SH-SY5Y (cell line): ENCODE data around the gene BIRC6.

Experiments
- GATA2 ChIP-seq: IDR thresholded peaks from 2 replicates; pipeline ENCODE4 v1.6.1; 2011; ENCODE audit warnings: mild to moderate bottlenecking, low read depth, low read length
- GATA3 ChIP-seq: IDR thresholded peaks from 2 replicates; pipeline ENCODE4 v1.6.1; 2011; ENCODE audit warnings: low read depth, mild to moderate bottlenecking, low read length, moderate library complexity

BIRC6 gene

DNA sequence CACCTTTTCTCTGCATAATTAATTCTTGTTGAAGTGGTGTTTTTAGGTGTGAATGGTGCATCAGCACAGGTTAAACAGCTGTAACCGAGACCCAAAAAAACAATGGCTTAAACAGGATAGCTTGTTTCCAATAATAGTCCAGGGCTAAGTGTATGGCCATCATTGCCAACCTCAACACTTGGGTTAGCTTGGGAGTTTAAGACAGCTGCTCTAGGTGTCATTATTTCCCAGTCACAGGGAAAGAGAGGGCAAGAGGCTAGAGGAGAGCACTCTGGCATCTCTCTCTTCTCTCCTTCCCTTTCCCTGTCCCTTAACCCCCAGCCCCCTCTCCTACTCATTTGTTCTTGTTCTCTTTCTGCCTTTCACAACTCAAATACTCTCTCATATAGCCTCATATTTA lies 21.1 kb downstream of the BIRC6 start:
- TF ChIP-seq GATA2 (no peak), GATA3 (no peak)

DNA sequence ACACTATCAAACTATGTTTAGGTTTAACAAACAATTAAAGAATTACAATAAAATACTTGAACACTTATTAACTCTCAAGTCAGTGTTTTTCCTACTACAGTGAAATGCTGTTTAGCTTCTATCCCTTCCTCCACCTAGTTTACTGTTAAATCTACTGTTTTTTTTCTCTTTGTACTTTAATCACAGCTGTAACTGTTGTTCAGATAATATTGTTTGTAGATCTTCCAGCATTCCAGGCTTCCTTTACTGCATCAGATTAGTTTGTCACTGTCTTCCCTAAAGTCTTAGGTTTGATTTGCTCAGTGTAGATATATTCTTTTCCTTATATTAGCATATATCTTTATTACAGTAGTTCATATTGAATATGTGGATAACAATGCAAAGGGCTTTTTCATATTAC lies 22.5 kb downstream of the BIRC6 start:
- no peak for TF ChIP-seq GATA2
- no peak for TF ChIP-seq GATA3

DNA sequence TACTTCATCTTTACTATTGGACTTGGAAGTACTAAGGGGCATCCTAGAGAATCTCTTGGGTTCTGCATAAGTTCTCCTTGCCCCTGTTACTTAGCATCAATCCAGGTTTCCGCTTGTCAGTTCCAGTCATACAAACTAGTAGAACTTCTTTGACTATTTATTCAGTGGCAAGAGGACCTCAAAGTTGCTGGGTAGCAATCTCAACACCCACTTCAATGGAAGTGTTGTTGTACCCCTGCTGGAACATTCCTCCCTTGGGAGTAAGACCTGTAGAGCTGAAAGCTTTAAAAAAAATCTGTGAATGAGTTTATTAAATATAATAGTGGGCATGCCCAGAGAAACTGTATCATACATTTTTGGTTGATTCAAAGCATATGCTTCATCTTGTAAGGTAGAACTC lies 27.0 kb downstream of the BIRC6 start:
- TF ChIP-seq GATA3 (no peak), GATA2 (no peak)

DNA sequence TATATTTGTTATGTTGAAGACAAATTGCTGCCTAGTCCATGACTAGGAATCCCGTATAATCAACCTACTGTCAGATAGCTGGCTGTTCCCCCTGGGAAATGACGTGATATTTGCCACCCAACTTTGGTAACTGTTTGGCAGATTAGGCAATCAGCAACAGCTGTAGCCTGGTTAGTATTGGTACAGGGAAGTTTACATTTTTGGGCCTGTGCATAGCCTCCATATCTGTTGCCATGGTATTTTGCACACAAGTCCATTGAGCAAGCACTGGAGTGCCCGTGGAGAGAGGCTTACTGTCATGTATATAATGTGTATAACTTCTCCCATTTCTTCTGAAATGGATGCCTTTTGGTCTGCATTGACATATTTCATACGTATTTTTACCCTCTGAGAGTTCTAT lies 27.7 kb downstream of the BIRC6 start:
- TF ChIP-seq GATA3: no peak
- TF ChIP-seq GATA2: no peak

DNA sequence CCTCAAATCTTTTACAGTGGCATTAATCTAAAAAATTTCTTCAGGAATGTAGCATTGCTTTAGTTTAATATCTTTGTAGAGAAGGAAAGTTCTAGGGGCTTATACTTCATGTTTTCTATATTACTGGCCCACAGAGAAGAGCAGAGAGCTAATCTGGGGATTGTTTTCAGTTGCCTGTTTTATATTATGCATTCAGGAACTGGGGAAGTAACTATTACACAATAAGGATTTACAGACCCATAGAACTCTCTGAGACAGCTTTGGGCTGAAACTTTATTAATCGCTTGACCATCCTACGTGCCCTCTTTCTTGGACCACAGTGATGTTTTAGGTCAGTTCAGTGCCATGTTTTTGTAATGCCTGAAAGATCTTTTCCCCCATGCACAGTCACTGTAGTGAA lies 29.9 kb downstream of the BIRC6 start:
- TF ChIP-seq GATA3 (no peak), GATA2 (no peak)

DNA sequence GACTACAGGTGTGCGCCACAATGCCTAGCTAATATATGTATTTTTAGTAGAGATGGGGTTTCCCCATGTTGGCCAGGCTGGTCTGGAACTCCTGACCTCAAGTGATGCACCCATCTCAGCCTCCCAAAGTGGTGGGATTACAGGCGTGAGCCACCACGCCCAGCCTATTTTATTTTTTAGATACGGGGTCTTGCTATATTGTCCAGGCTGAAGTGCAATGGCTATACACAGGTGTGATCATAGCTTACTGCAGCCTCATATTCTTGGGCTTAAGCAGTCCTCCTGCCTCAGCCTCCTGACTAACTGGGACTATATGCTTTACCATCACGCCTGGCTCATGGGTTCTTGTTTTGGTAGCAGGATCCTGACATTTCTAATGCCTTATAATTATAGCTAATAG lies 42.4 kb downstream of the BIRC6 start:
- TF ChIP-seq GATA2 (no peak), GATA3 (no peak)

DNA sequence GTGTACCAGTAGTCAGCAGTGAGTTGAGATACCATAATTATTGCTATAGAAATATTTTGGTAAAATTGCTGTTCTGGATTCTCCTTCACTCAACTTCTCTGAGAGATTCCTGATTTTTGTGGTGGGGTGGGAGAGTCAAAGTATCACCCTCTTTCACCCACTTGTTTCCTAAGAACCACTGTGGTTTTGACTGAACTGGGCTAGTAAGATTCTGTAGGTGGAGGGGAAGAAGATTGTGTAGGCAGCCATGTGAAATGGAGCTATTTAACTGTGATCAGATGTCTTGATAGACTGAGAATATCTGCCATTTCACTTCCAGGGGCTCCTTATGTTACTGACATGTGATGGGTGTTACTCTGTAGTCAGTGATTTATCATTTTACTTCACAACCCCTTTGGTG lies 45.3 kb downstream of the BIRC6 start:
- TF ChIP-seq GATA3: no peak
- no peak for TF ChIP-seq GATA2

DNA sequence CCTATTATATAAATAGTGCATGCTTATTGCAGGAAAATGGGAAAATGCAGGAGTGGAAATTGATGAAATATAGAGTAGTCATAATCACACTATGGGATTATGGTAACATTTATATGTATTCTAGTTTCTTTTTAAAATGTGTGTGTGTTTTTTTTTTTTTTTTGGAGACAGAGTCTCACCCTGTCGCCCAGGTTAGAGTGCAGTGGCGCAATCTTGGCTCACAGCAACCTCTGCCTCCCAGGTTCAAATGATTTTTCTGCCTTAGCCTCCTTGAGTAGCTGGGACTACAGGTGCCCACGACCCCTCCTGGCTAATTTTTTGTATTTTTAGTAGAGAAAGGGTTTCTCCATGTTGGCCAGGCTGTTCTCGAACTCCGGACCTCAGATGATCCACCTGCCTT lies 47.0 kb downstream of the BIRC6 start:
- no peak for TF ChIP-seq GATA3
- no peak for TF ChIP-seq GATA2

DNA sequence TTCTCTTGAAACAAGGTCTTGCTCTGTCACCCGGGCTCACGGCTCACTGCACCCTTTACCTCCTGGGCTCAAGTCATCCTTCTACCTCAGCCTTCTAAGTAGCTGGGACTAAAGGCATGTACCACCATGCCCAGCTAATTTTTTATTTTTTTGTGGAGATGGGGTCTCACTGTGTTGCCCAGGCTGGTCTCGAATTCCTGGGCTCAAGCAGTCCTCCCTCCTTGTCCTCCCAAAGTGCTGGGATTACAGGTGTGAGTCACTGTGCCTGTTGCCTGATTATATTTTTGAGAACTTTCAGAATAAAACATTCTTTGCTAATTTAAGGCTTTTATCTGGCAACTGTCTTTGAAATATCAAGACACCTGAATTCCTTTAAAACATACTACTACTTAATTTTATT lies 47.9 kb downstream of the BIRC6 start:
- TF ChIP-seq GATA2 (no peak), GATA3 (no peak)

DNA sequence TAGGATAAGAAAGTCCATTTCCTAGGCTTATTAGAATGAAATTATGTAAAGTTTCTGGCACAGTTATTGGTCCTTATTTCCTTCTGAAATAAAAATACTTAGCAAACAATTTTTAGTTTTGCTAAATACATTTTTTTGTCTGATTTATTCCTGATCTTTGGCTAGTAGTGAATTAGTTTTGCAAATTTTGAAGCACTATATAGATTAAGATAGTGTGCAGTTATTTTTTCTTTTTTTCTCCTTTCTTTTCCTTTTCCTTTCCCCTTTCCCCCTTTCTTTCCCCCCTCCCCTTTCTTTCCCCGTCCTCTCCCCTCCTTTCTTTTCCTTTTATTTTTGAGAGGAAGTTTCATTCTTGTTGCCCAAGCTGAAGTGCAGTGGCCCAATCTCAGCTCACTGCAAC lies 59.7 kb downstream of the BIRC6 start:
- TF ChIP-seq GATA2: no peak
- TF ChIP-seq GATA3: no peak

DNA sequence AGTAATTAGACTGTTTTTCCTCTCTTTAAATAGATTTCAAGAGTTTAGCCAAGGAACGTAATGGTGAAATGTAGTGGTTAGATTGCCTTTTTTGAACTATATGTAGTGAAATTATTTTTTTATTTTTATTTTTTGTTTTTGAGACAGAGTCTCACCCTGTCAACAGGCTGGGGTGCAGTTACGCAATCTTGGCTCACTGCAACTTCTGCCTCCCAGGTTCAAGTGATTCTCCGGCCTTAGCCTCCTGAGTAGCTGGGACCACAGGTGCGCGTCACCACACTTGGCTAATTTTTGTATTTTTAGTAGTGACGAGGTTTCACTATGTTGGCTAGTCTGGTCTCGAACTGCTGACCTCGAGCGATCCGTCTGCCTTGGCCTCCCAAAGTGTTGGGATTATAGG lies 60.8 kb downstream of the BIRC6 start:
- no peak for TF ChIP-seq GATA3
- no peak for TF ChIP-seq GATA2

DNA sequence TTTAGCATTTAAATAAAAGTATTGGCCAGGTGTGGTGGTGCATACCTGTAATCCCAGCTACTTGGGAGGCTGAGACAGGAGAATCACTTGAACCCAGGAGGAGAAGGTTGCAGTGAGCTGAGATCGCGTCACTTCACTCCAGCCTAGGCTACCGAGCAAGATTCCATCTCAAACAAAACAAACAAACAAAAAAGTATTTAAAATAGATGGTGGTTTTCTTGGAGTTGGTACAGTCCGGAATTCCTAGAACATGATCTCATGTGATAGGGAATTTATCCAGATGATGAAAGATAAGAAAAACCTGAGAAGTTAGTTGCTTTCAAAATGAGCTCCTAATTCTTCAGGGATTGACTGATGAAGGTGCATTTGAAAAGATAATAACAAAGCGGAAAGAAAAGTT lies 62.0 kb downstream of the BIRC6 start:
- no peak for TF ChIP-seq GATA2
- no peak for TF ChIP-seq GATA3

DNA sequence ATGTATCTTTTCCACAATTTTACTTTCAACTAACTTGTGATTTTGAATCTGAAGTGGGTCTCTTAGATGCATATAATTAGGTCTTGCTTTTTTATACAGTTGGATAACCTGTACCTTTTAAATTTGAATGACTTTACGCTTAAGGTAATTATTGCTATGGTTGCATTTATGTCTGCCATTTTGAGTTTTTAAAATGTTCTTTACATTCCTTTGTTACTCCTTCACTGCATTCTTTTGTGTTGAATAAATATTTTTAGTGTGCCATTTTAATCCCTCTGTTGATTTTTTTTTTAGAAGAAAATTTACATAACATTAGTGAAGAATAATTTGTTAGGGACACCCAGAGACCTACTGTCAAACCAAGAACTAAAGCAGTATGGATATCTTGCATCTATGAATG lies 65.3 kb downstream of the BIRC6 start:
- no peak for TF ChIP-seq GATA3

DNA sequence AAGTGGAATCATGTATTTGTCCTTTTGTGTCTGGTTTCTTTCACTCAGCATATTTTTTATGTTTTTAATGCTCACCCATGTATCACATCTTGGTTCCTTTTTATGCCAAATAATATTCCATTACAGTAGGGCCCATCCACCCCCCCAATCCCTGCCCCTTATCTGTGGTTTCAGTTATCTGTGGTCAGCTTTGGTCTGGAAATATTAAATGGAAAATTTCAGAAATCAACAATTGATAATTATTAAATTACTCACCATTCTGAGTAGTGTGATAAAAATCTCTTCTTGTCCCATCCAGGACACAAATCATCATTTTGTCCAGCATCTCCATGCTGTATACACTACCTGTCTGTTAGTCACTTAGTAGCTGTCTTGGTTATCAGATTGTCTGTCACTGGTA lies 66.7 kb downstream of the BIRC6 start:
- TF ChIP-seq GATA3 (no peak), GATA2 (no peak)

DNA sequence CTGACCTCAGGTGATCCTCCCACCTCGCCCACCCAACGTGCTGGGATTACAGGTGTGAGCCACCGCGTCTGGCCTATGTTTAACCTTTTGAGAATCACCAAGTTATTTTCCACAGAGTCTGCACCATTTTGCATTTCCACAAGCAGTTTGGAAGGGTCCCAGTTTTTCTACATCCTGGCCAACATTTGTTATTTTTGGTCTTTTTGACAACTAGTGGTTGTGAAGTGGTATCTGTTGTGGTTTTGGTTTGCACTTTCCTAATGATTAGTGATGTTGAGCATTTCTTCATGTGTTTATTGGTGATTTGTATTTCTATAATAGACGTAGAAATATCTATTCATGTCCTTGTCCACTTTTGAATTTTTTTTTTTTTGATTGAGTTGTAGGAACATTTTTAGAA lies 67.9 kb downstream of the BIRC6 start:
- TF ChIP-seq GATA3: no peak
- no peak for TF ChIP-seq GATA2

DNA sequence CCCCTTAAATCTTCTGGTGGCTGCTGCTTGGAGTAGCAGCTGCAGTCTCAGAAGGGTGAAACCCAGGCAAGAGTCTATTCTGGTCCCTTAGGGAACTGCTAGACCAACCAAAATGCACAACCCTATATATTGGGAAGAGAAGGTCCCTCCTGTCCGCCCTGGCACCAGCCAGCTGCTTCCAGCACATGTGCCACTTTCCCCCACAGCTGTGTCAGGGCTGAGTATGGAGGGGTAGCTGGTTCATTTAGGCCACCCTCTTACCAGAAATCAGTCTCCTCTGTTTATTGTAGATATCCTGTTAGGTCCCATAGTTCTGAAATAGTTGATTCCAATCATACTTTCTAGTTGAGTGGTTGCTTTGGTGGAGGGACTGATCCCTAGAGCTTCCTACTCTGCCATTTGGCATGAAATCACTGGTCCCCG lies 68.9 kb downstream of the BIRC6 start:
- TF ChIP-seq GATA3 (no peak), GATA2 (no peak)
